ENCODE measurements around the gene LRMDA.

The LRMDA gene

GRCh38 chr10:75776738-75777504, 345.5 kb downstream of the LRMDA start:
- DNase-seq (ENCODE audit: low read depth), result no peak

GRCh38 chr10:75778665-75779064, 347.2 kb downstream of the LRMDA start:
- no peak for DNase-seq (ENCODE audit: low read depth)

- DNase-seq (ENCODE audit: low read depth), result no peak
Measured at GRCh38 chr10:75779276-75779675, 347.9 kb downstream of the LRMDA start.

GRCh38 chr10:75782463-75783248, 351.2 kb downstream of the LRMDA start:
- no peak for DNase-seq (ENCODE audit: low read depth)

- DNase-seq (ENCODE audit: low read depth), result no peak
Measured at GRCh38 chr10:75788394-75789205, 357.2 kb downstream of the LRMDA start.

- DNase-seq (ENCODE audit: low read depth), result no peak
Measured at GRCh38 chr10:75793848-75794247, 362.4 kb downstream of the LRMDA start.

- DNase-seq (ENCODE audit: low read depth), result no peak
Measured at GRCh38 chr10:75801121-75801520, 369.7 kb downstream of the LRMDA start.

- DNase-seq (ENCODE audit: low read depth), result no peak
Measured at GRCh38 chr10:75801661-75802060, 370.2 kb downstream of the LRMDA start.

GRCh38 chr10:75803121-75803520, 371.7 kb downstream of the LRMDA start:
- no peak for DNase-seq (ENCODE audit: low read depth)

- no peak for DNase-seq (ENCODE audit: low read depth)
Measured at GRCh38 chr10:75803816-75804552, 372.6 kb downstream of the LRMDA start.

GRCh38 chr10:75806186-75806585, 374.8 kb downstream of the LRMDA start:
- DNase-seq (ENCODE audit: low read depth), result no peak

- DNase-seq (ENCODE audit: low read depth), result no peak
Measured at GRCh38 chr10:75807456-75807855, 376.0 kb downstream of the LRMDA start.

GRCh38 chr10:75809003-75809402, 377.6 kb downstream of the LRMDA start:
- DNase-seq (ENCODE audit: low read depth), result no peak

GRCh38 chr10:75814014-75814413, 382.6 kb downstream of the LRMDA start:
- DNase-seq (ENCODE audit: low read depth), result no peak

GRCh38 chr10:75815066-75815465, 383.6 kb downstream of the LRMDA start:
- no peak for DNase-seq (ENCODE audit: low read depth)

GRCh38 chr10:75817198-75817597, 385.8 kb downstream of the LRMDA start:
- DNase-seq (ENCODE audit: low read depth), result no peak

- DNase-seq (ENCODE audit: low read depth), result no peak
Measured at GRCh38 chr10:75818552-75818951, 387.1 kb downstream of the LRMDA start.

- no peak for DNase-seq (ENCODE audit: low read depth)
Measured at GRCh38 chr10:75825235-75825634, 393.8 kb downstream of the LRMDA start.

GRCh38 chr10:75825661-75826060, 394.2 kb downstream of the LRMDA start:
- DNase-seq (ENCODE audit: low read depth), result no peak

GRCh38 chr10:75826846-75827245, 395.4 kb downstream of the LRMDA start:
- no peak for DNase-seq (ENCODE audit: low read depth)

- no peak for DNase-seq (ENCODE audit: low read depth)
Measured at GRCh38 chr10:75827587-75828021, 396.2 kb downstream of the LRMDA start.

- DNase-seq (ENCODE audit: low read depth), result no peak
Measured at GRCh38 chr10:75828413-75828812, 397.0 kb downstream of the LRMDA start.

Measured in stimulated activated CD8-positive, alpha-beta memory T cell treated with anti-CD3 and anti-CD28 coated beads, Interleukin-7, amount 100 ng/mL, for 24 hours (primary cell).